Vagina (tissue), 2 donors: ENCODE measurements around the gene FANK1. TPM values are rescaled to one million over a fixed set of nuclear protein-coding genes. Genes with fewer than 3 reads are reported as not detected.
"Not testable (repeated sequence)": the region's sequence is repeated elsewhere in the genome, so short reads cannot be mapped to it uniquely, and the experiment has no call there.

Source experiments
- DNase-seq, 2 donors: peaks; one replicate each; pipeline ENCODE4 v3.0.0-alpha.2; 2017; ENCODE audit errors: extremely low spot score in 2 of 2
- H3K27ac ChIP-seq: fragments of 200-600 bp; sonication (generic); one replicate; pipeline ENCODE4 v1.5.1; 2019
- H3K27me3 ChIP-seq: fragments of 200-600 bp; sonication (generic); one replicate; pipeline ENCODE4 v1.5.1; 2019
- H3K36me3 ChIP-seq, 2 donors: fragments of 200-600 bp; sonication (generic); one replicate each; pipeline ENCODE4 v1.5.1; 2017 to 2019
- H3K4me1 ChIP-seq: fragments of 200-600 bp; sonication (generic); one replicate; pipeline ENCODE4 v1.5.1; 2019
- H3K4me3 ChIP-seq, 2 donors: fragments of 200-600 bp; sonication (generic); 1 replicate in 1 of 2; 2 replicates in 1 of 2; pipeline ENCODE4 v1.5.1; 2016 to 2019
- H3K9me3 ChIP-seq: fragments of 200-600 bp; sonication (generic); one replicate; pipeline ENCODE4 v1.5.1; 2019
- POLR2A ChIP-seq, 2 donors: fragments of 450-650 bp; IDR thresholded peaks; one replicate each; pipeline ENCODE4 v1.6.1; 2017; ENCODE audit warnings: antibody characterized with exemption in 2 of 2, mild to moderate bottlenecking in 2 of 2, moderate library complexity in 2 of 2
- POLR2AphosphoS5 ChIP-seq, 2 donors: sonication (generic); formaldehyde crosslinking; IDR thresholded peaks; one replicate each; pipeline ENCODE4 v1.9.0; 2017; ENCODE audit warnings: antibody characterized with exemption in 2 of 2, mild to moderate bottlenecking in 2 of 2, low read depth in 1 of 2; ENCODE audit not compliant: insufficient read depth in 1 of 2
- intact Hi-C: fragments of 100-400 bp; cut with DNase I; formaldehyde crosslinking; loops from one replicate; pipeline ENCODE4 v1.15.1; 2023
- total RNA-seq: library from RNA; depleted of rRNA; stranded (reverse); fragments of >200 nt; gene quantifications from one replicate; pipeline ENCODE4 v1.2.3, GENCODE V29; 2016
- TF ChIP-seq, protein P1 (sequence below), 3 experiments: fragments of 450-650 bp in 2 of 3; fragments of 200-600 bp in 1 of 3; sonication (generic) in 1 of 3; IDR thresholded peaks; one replicate each; pipeline ENCODE4 v1.5.1; 2017 to 2019; ENCODE audit warnings: antibody characterized with exemption in 3 of 3, mild to moderate bottlenecking in 2 of 3, moderate library complexity in 2 of 3

FANK1 gene, protein sequence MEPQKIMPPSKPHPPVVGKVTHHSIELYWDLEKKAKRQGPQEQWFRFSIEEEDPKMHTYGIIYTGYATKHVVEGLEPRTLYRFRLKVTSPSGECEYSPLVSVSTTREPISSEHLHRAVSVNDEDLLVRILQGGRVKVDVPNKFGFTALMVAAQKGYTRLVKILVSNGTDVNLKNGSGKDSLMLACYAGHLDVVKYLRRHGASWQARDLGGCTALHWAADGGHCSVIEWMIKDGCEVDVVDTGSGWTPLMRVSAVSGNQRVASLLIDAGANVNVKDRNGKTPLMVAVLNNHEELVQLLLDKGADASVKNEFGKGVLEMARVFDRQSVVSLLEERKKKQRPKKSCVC
- 6.6 TPM for total RNA-seq

DNA sequence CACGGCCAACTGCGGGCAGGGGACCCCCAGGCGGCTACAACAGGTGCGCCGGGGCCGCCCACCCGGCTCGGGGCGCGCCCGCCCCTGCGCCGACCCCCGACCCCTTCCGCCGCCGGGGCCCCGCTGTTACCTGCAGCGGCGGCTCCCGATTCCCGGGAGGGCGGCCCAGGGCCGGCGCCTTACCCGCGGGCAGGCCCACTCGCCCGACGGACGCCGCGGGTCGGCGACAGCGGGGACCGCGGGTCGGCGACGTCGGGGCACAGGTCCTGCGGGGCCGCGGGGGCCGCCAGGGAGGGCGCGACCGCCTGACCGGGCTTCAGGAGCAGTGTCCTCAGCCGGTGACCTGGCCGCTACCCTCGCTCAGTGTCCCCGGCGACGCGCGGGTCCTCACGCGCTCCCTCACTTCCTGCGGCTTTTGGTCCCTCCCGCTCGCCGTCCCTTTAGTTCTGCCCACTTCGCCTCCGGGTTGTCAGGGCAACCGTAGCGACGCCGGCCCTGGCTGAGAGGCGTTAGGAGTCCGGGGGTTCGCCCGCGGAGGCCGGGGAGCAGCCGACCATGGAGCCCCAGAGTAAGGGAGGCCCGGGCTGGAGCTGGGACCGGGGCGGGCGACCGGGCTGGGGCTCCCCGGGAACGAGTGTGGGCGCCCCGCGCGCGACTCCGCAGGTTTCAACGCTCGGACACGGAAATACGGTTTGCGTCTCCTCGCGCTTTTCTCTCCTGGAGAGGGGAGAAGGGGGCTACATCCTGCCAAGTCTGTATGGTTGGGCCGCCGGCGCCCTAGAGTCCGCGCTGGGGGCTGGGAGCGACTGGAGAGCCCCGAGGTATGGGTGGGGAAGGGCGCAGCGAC is at the start of gene FANK1:
Gene FANK1 (plus strand): TSS at position 477 of the 847 bp plus-strand sequence. CDS start 79 bp downstream, at position 556.
- H3K9me3 ChIP-seq, H3K36me3 ChIP-seq, intact Hi-C loops, H3K27me3 ChIP-seq: not testable (repeated sequence)
- peak within 1 kb of the TSS; percentile 86 for H3K27ac ChIP-seq
- DNase-seq: peak; percentile 91 to 99
- TF ChIP-seq POLR2AphosphoS5 (IDR thresholded peaks at IDR 0.05; ENCODE audit: insufficient read depth in 1 of 2, low read depth in 1 of 2) (peak in 1 of 2 donors; percentile 59), POLR2A (IDR thresholded peaks at IDR 0.05) (peak in 1 of 2 donors; percentile 47)
- H3K4me3 ChIP-seq: peak within 1 kb of the TSS; percentile 70 to 92
- peaks cover 19% of the 10 kb centered on the region for H3K4me1 ChIP-seq

DNA sequence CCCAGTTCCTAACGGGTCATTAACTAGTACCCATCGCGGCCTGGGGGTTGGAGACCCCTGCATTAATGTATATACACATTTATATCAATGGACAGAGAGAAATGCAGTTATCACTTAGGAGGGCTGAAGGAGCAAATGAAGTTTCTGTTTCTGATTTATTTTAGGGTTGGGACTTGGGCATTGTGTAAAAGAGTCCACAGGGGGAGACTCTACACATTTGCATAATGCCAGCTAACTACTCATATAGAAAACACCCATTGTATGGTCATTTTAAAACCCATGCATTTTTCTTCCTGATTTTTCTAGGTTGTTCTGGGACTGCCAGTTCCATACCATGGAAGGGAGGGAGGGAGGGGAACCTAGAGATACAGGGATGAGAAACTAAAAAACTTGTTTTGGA is 49.5 kb upstream of the FANK1 start:
- intact Hi-C loops: no loop called here
- peaks cover 0 to 20% of the 10 kb centered on the region in 2 donors for H3K36me3 ChIP-seq
- no peak overlapping the region for H3K4me3 ChIP-seq

DNA sequence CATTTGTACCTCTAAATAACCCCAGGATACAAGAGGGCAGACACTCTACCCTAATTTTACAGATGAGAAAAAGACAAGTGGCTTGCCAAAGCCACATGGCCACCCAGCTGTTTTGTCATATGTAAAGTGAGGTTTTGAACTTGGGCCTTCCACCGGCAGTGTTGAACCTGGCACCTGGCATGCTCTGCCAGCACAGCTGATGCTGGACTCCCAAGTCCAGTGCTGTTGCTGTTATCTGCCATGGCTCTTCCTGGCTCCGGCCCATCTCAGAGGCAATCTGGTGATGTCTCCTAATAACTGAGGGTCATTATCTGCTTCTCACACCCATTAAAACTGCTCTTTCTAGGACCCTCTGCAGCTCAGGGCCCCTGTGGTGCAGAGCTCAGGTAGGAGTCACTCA is 48.0 kb upstream of the FANK1 start:
- Histone ChIP-seq H3K27ac (no peak overlapping the region), H3K4me1 (no peaks in the 10 kb centered on the region), H3K27me3 (no peaks in the 10 kb centered on the region), H3K4me3 (no peak overlapping the region), H3K36me3 (peaks cover 0 to 27% of the 10 kb centered on the region in 2 donors), H3K9me3 (no peaks in the 10 kb centered on the region)
- DNase-seq: no peak
- intact Hi-C loops: no loop called here
- TF ChIP-seq POLR2A (IDR thresholded peaks at IDR 0.05) (no peak), POLR2AphosphoS5 (IDR thresholded peaks at IDR 0.05; ENCODE audit: insufficient read depth in 1 of 2, low read depth in 1 of 2) (no peak)
- TF ChIP-seq, protein P1, sequence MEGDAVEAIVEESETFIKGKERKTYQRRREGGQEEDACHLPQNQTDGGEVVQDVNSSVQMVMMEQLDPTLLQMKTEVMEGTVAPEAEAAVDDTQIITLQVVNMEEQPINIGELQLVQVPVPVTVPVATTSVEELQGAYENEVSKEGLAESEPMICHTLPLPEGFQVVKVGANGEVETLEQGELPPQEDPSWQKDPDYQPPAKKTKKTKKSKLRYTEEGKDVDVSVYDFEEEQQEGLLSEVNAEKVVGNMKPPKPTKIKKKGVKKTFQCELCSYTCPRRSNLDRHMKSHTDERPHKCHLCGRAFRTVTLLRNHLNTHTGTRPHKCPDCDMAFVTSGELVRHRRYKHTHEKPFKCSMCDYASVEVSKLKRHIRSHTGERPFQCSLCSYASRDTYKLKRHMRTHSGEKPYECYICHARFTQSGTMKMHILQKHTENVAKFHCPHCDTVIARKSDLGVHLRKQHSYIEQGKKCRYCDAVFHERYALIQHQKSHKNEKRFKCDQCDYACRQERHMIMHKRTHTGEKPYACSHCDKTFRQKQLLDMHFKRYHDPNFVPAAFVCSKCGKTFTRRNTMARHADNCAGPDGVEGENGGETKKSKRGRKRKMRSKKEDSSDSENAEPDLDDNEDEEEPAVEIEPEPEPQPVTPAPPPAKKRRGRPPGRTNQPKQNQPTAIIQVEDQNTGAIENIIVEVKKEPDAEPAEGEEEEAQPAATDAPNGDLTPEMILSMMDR (IDR thresholded peaks at IDR 0.05): no peak

More for the DNA sequence above, 49.5 kb upstream of the FANK1 start:
- DNase-seq: no peak
- TF ChIP-seq POLR2AphosphoS5 (IDR thresholded peaks at IDR 0.05; ENCODE audit: insufficient read depth in 1 of 2, low read depth in 1 of 2) (no peak), POLR2A (IDR thresholded peaks at IDR 0.05) (no peak)
- TF ChIP-seq, protein P1 (IDR thresholded peaks at IDR 0.05): no peak
- H3K27ac ChIP-seq: no peak overlapping the region
- no peaks in the 10 kb centered on the region for H3K27me3 ChIP-seq
- no peaks in the 10 kb centered on the region for H3K9me3 ChIP-seq
- no peaks in the 10 kb centered on the region for H3K4me1 ChIP-seq

DNA sequence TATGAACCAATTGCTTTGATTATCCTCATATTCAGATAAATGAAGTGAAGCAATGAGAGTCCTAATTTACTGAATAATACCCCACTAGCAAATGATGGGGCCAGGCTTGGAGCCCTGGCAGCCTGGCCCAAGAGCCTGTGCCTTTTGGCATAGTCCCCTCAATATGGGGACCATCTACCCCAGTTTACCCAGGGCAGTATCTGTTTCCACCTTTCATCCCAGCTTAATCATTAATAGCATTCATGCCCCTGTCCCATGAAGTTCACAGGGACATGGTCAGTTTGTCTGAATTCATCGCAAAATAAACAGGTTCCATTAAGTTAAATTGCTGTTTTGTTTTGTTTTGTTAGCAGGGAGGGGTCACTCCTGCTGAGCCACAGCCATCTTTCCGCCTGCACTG is 47.5 kb upstream of the FANK1 start:
- H3K27me3 ChIP-seq: no peaks in the 10 kb centered on the region
- peaks cover 0 to 27% of the 10 kb centered on the region in 2 donors for H3K36me3 ChIP-seq
- H3K9me3 ChIP-seq: no peaks in the 10 kb centered on the region
- no peak overlapping the region for H3K27ac ChIP-seq
- H3K4me3 ChIP-seq: no peak overlapping the region
- TF ChIP-seq, protein P1 (IDR thresholded peaks at IDR 0.05): no peak
- TF ChIP-seq POLR2A (IDR thresholded peaks at IDR 0.05): no peak
- TF ChIP-seq POLR2AphosphoS5 (IDR thresholded peaks at IDR 0.05; ENCODE audit: insufficient read depth in 1 of 2, low read depth in 1 of 2): no peak
- H3K4me1 ChIP-seq: no peaks in the 10 kb centered on the region
- DNase-seq: no peak
- intact Hi-C loops: no loop called here

DNA sequence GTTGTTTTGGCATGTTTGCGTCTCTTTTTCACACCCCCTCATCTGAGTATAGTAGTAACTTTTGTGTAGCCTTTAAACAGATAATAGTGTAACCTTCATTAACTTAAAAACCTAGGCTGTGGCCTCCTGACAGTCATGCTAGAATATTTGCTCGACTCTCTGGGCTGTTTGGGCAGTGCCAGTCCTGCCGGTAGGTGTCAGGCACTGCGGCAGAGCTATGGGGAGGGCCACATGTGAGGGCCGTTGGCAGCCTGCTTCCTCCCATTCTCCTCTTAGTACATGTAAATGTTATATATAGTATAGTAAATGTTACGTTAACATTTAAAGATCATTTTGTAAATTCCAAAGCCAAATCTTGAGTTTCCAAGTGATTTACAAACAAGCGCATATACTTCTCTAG is 46.9 kb upstream of the FANK1 start:
- DNase-seq: no peak
- no peaks in the 10 kb centered on the region for H3K9me3 ChIP-seq
- intact Hi-C loops: no loop called here
- H3K27ac ChIP-seq: no peak overlapping the region
- H3K4me1 ChIP-seq: no peaks in the 10 kb centered on the region
- H3K27me3 ChIP-seq: no peaks in the 10 kb centered on the region
- H3K36me3 ChIP-seq: peaks cover 0 to 27% of the 10 kb centered on the region in 2 donors
- no peak overlapping the region for H3K4me3 ChIP-seq
- TF ChIP-seq, protein P1 (IDR thresholded peaks at IDR 0.05): no peak
- TF ChIP-seq POLR2A (IDR thresholded peaks at IDR 0.05) (no peak), POLR2AphosphoS5 (IDR thresholded peaks at IDR 0.05; ENCODE audit: insufficient read depth in 1 of 2, low read depth in 1 of 2) (no peak)
